H1 (cell line): ENCODE results near the gene FBXO38. TPM values are rescaled to one million over a fixed set of nuclear protein-coding genes. Genes with fewer than 3 reads are reported as not detected.

Experiments
- CEBPB ChIP-seq: IDR thresholded peaks from 2 replicates; pipeline ENCODE4 v1.6.1; 2012; ENCODE audit warnings: low read depth, low read length
- EGR1 ChIP-seq: IDR thresholded peaks from 2 replicates; pipeline ENCODE4 v1.6.1; 2011; ENCODE audit warnings: low read depth, low read length, borderline replicate concordance
- EZH2 ChIP-seq: fragments of 200-600 bp; sonication (generic); IDR thresholded peaks from 2 replicates; pipeline ENCODE4 v1.7.1; 2012; ENCODE audit warnings: low read depth, mild to moderate bottlenecking, moderate library complexity, low read length, inconsistent platforms; ENCODE audit not compliant: severe bottlenecking
- polyA plus RNA-seq, 7 experiments: library from polyadenylated mRNA; depleted of rRNA in 3 of 7; stranded (reverse) in 5 of 7; unstranded in 2 of 7; fragments of >200 nt in 5 of 7; fragments of 200-250 nt in 2 of 7; gene quantifications; 1 replicate in 5 of 7; 2 replicates in 1 of 7; 4 replicates in 1 of 7; pipeline versions ENCODE4 v1.2.1 to v1.2.3, GENCODE V29; 2011 to 2013; ENCODE audit warnings: missing spikeins in 2 of 7, mixed read lengths in 2 of 7
- total RNA-seq: library from RNA; stranded (reverse); fragmentation: NEBNext Ultra II Directional; extraction: Animal tissue kit (Norgen Biotek cat#: 25700); gene quantifications from 2 replicates; pipeline ENCODE4 v1.2.1, GENCODE V29; 2021

The FBXO38 gene
- total and polyA plus RNA-seq, 2 of the 8 experiments (the other 6 are each of a cell fraction or from before 2014, with no cell fraction given) = 9.1 to 34.3 TPM

DNA sequence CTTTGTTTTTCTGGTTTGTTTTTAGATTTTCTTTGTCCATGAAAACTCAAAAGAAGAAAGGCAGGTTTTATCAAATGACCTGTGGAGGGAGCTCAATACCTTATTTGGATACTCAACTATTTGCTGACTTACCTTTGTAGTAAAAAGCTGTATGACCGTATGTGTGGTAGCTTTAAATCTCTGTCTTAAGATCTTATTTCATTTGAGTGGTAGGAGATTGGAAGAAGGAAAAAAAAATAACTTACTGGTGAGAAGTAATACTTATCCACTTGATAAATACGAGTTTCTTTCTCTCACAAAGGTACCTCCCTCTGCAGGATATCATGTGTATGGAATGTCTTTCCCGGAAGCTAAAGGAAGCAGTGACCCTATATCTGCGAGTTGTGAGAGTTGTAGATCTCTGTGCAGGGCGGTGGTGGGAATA lies 15.0 kb downstream of the FBXO38 start (continued):
- TF ChIP-seq EZH2 = no peak
- no peak for TF ChIP-seq EGR1
- no peak for TF ChIP-seq CEBPB
